Kidney epithelial cell (primary cell): ENCODE data around the gene SLC35D1. TPM values are rescaled to one million over a fixed set of nuclear protein-coding genes. Genes with fewer than 3 reads are reported as not detected.

Source experiments
- DNase-seq: peaks from one replicate; pipeline ENCODE4 v3.0.0-alpha.2; 2010; ENCODE audit warnings: low read depth
- H3K27me3 ChIP-seq: 2 replicates; pipeline ENCODE4 v1.6.0; 2011; ENCODE audit warnings: low read length; ENCODE audit not compliant: control insufficient read depth, insufficient read depth
- H3K36me3 ChIP-seq: 2 replicates; pipeline ENCODE4 v1.5.1; 2011; ENCODE audit warnings: low read length; ENCODE audit not compliant: control insufficient read depth, insufficient read depth
- H3K4me3 ChIP-seq: 2 replicates; pipeline ENCODE4 v1.5.1; 2011; ENCODE audit warnings: low read depth, mild to moderate bottlenecking, control low read depth, low read length
- total RNA-seq: library from RNA; depleted of rRNA; stranded (reverse); fragments of >200 nt; gene quantifications from 2 replicates; pipeline ENCODE4 v1.2.3, GENCODE V29; 2015
- TF ChIP-seq, protein P1 (sequence below): IDR thresholded peaks from 2 replicates; pipeline ENCODE4 v1.5.1; 2011; ENCODE audit warnings: mild to moderate bottlenecking, moderate library complexity, low read length, control low read depth, inconsistent platforms; ENCODE audit not compliant: insufficient read depth, poor library complexity, severe bottlenecking

The SLC35D1 gene
- total RNA-seq, 1 donor from 2014 or later: 6.9 TPM

DNA sequence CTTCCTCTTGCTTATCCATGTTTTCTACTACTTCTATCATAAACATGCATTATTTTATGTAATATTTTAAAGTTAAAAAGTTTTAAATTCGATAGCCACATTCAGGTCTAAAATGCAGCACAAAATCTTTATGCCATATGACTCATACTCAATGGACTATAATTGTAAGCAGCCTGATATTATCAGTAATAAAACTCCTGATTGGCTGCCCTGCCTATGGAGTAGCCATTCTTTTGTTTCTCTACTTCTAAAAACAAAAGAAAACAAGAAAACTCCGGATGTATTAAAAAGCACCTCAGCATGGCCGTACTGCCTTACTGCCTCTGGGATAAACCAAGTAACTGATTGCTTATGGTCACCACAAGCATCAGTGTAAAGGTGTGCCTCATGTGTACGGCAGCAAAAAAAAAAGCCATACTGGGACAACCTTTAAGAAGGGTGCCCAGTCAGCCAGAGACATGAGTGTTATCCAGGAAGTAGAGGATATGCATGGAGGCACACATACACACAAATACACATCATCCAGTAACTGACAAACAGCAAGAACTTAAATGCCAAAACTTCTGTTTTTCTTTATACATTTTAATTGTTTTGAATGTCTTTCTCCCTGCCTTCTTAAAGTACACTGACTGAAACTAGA is 9.2 kb downstream of the SLC35D1 start:
- Histone ChIP-seq H3K27me3 (no peaks in the 10 kb centered on the region), H3K4me3 (no peak overlapping the region), H3K36me3 (peaks cover 3% of the 10 kb centered on the region)
- TF ChIP-seq, protein P1, sequence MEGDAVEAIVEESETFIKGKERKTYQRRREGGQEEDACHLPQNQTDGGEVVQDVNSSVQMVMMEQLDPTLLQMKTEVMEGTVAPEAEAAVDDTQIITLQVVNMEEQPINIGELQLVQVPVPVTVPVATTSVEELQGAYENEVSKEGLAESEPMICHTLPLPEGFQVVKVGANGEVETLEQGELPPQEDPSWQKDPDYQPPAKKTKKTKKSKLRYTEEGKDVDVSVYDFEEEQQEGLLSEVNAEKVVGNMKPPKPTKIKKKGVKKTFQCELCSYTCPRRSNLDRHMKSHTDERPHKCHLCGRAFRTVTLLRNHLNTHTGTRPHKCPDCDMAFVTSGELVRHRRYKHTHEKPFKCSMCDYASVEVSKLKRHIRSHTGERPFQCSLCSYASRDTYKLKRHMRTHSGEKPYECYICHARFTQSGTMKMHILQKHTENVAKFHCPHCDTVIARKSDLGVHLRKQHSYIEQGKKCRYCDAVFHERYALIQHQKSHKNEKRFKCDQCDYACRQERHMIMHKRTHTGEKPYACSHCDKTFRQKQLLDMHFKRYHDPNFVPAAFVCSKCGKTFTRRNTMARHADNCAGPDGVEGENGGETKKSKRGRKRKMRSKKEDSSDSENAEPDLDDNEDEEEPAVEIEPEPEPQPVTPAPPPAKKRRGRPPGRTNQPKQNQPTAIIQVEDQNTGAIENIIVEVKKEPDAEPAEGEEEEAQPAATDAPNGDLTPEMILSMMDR: no peak
- no peak for DNase-seq

DNA sequence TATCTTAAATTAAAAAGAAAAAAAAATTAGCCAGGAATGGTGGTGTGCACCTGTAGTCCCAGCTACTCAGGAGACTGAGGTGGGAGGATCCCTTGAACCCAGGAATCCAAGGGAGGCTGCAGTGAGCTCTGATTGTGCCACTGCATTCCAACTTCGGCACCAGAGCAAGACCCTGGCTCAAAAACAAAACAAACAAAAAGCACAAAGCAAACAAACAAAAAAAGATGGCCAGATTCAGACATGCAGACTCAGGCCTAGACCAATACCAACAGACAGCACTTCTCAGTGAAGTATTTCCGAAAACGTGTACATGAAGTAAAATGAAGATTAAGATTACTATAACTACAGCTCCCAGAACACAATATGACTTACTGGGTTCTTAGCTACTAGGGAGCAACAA is 10.6 kb downstream of the SLC35D1 start:
- no peak overlapping the region for H3K4me3 ChIP-seq
- no peaks in the 10 kb centered on the region for H3K27me3 ChIP-seq
- no peak for DNase-seq
- TF ChIP-seq, protein P1: no peak
- peaks cover 3% of the 10 kb centered on the region for H3K36me3 ChIP-seq

DNA sequence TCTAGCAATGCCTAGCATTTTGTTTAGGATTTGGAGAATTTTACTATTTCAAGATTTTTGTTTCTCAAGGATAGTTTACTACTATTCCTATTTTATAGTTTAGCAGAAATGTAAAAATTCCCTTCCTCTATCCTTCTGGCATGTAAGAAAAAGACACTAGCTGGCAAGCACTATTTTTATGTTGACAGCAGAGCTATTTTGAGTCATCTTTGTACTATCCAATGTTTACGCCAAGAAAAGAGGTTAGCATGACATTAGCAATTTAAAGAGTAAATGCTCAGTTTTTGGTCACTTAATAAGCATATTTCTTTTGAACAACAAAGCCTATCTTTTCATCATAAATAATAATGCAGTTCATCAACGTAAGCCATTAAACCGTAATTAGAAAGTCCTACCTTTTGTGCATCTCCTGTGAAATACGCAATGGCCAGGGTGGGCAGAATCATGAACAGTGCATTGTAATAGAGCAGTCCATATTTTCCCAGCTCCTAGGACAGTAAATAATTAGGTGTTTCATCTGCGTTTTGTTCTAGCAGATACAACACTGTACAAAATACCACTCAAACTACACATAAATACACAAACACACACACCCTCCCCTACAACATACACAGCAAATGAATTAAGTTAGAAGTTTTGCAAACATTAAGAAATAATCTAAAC is 12.0 kb downstream of the SLC35D1 start:
- TF ChIP-seq, protein P1: no peak
- no peak for DNase-seq
- Histone ChIP-seq H3K27me3 (no peaks in the 10 kb centered on the region), H3K4me3 (no peak overlapping the region), H3K36me3 (peaks cover 1% of the 10 kb centered on the region)

DNA sequence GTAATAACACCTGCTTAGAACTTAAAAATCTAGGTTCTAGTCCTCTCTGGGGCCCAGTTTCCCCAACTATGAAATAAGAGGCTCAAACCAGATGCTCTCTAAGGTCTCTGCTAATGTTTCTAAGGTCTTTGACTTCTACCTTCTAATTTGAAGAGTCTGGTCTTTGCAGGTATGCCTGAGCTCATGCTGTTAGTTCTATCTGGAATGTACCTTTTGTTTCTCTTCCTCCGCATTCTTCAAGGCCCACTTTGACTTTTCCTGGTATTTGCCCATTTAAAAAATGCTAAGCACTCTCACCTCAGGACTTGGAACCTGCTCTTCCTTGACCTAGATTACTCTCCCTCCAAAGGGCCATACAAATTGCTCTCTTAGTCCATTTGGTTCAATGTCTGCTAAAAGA is 13.5 kb downstream of the SLC35D1 start:
- Histone ChIP-seq H3K4me3 (no peak overlapping the region), H3K36me3 (peaks cover 1% of the 10 kb centered on the region), H3K27me3 (no peaks in the 10 kb centered on the region)
- TF ChIP-seq, protein P1: no peak
- DNase-seq: no peak

DNA sequence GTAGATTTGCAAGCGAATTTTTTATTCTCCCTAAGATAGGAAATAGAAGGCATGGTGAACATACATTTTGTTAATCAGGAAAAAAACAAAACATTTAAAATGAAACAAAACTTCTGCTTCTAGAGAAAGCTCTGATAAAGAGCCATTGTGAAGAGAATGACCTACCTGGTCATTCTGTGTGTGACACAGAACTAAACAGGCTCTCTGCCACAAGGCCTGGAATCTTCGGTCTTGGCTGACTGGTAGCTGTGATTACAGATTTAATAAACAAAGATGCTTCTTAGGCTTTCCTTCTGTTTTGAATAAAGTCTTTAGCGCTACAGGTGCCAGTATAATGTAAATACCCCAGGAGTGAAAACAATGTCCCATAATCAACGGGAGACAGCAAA is 22.1 kb downstream of the SLC35D1 start:
- DNase-seq: no peak
- H3K36me3 ChIP-seq: no peaks in the 10 kb centered on the region
- no peak overlapping the region for H3K4me3 ChIP-seq
- TF ChIP-seq, protein P1: no peak
- H3K27me3 ChIP-seq: no peaks in the 10 kb centered on the region

DNA sequence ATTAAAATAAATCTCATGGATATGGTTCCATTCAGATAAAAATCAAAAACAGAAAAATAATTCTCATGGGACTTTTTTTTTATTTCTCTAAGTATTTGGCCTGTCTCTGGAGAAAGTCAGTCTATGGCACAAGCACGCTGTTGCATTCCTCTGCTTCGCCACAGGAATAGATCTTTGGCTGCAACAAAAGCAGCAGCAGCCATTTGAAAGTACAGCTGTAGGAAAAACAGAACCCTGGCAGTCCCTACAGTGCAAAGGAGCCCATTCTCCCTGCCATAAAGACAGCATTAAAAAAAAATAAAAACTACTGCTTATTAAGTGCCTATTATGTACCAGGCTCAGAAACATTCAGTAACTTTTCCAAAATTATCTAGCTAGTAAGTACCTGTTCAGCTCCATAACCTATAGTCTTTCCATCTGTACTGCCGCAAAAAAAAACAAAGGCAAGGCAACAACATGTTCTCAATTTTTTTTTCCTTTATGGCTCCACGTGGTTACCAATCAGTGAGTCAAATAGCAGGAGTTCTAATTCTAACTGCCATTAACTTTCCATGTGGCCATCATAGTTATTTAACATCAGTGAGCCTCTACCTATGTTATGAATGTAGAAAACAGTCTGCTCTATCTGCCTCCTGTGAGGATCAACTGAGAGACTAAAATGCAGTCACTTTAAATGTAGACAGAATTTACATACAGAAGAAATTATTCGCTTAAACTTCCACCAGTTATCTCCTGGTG is 22.7 kb downstream of the SLC35D1 start:
- TF ChIP-seq, protein P1: no peak
- Histone ChIP-seq H3K27me3 (no peaks in the 10 kb centered on the region), H3K36me3 (no peaks in the 10 kb centered on the region), H3K4me3 (no peak overlapping the region)
- DNase-seq: no peak
